Endothelial cell of hepatic sinusoid (primary cell): ENCODE data around the gene RPL38.

ENCODE experiments used
- in situ Hi-C: cut with HindIII; loops from 2 replicates; pipeline ENCODE4 v1.10.0; 2017; ENCODE audit warnings: low sequenced_read_pairs

Gene RPL38

GRCh38 chr17:74203439-74204240, at the start of gene RPL38:
TSS of gene RPL38 (plus strand) at chr17:74203678. CDS start at chr17:74203956, 278 bp downstream.
- in situ Hi-C loops = no loop called here

- in situ Hi-C loops = no loop called here
These were observed 49.6 kb upstream of the RPL38 start for GRCh38 chr17:74153821-74154430.

- in situ Hi-C loops = no loop called here
These were observed 46.6 kb upstream of the RPL38 start for GRCh38 chr17:74156878-74157277.

- in situ Hi-C loops = no loop called here
These were observed 46.1 kb upstream of the RPL38 start for GRCh38 chr17:74157366-74157765.

GRCh38 chr17:74158761-74159160, 44.7 kb upstream of the RPL38 start:
- in situ Hi-C loops = no loop called here

GRCh38 chr17:74159226-74159840, 44.1 kb upstream of the RPL38 start:
- in situ Hi-C loops = no loop called here

DNA sequence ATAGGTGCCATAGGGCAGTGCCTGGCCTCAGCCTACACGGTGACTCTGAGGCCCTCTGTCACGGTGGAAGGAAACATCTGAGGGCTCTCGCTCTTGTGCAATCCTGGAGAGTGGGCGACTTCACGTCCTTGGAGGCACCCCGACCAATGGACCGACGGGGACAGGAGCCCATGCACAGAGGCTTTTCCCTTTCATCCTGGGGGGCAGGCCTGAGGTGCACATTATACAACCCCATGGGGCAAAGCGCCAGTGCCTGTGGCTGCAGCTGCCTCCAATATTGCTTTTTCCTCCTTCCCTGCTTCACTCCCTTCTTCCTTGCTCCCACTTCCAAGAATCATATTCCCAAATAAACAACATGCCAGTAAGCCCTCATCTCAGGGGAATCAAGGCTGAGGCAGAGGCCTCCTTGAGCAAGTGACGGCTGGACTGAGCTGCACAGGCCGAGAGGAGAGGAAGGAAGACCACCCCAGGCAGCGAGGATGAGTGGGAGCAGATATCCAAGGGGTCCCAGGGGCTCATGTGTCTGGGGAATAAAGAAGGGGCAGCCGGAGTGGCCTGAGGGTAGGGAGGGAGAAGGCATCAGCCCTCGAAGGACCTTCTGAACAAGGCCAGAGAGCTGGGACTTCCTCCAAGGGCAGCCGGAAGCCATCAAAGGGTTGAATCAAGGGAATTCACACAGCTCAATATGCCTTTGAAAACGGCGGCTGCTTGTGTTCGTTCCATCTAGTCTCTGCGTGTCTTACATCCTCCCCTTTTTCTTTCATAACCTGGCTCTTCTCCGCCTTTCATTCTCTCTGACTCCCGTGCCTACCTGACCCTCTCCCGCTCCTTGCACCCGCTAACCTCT, 42.6 kb upstream of the RPL38 start:
- in situ Hi-C loops = no loop called here

DNA sequence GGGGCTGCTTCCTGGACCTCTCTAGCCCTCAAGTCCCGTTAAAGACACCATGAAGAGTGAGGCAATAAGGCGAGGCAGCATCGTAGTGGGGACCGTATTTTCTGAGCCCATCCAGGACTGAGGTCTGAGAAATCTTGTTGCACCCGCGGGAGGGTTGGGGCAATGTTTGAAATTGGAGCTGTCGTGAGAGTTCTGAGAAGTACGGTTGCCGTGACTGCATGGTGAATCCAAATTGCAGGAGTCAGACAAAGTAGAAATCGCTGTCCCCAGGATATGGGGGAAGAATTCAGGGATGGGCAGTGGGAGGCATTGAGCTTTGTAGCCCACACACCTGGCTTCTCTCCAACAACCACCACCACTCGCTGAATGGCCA, 42.0 kb upstream of the RPL38 start:
- in situ Hi-C loops = no loop called here

- in situ Hi-C loops = no loop called here
These were observed 40.1 kb upstream of the RPL38 start for GRCh38 chr17:74163271-74163821.

DNA sequence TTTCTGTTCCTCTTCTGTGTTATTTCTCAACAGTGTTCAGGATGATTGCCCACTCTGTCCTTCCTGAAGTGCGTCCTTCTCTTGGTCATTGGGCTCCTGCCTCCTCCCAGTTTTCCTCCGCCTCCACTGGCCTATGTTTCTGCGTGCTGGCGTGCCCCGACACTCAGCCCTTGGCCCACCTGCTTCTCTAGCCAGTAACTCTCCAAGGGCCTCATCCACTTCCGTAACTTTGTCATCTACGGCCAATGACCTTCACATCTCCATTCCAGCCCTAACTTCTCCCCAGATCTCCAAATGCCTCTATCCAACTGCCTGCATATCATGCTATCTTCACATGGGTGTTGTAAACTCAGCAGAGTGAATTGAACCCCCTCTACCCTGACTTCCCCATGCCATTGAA, 39.6 kb upstream of the RPL38 start:
- in situ Hi-C loops = no loop called here

GRCh38 chr17:74164446-74165045, 38.9 kb upstream of the RPL38 start:
- in situ Hi-C loops = no loop called here

DNA sequence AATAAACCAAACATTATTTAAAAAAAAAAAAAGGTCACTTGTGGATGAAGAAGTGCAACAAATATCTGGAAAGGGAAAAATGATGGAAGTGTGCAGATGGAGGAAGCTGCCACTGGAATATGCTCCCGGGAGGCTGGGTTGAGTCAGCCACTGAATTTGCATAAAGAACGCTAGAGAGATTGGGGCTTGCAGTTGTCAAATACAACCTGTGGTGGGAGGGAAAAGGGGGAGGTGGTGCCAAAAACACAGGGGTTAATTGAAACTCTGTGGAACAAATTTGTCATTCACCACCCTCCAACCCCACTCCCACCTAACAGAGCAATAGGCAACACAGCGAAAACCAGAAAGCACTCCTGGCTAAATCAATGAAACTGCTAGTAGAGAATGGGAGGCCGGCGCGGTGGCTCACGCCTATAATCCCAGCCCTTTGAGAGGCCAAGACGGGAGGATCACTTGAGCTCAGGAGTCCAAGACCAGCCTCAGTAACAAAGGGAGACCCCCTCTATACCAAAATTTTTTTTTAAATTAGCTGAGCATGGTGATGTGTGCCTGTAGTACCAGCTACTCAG, 37.6 kb upstream of the RPL38 start:
- in situ Hi-C loops = no loop called here

- in situ Hi-C loops = no loop called here
These were observed 32.6 kb upstream of the RPL38 start for GRCh38 chr17:74170924-74171323.

DNA sequence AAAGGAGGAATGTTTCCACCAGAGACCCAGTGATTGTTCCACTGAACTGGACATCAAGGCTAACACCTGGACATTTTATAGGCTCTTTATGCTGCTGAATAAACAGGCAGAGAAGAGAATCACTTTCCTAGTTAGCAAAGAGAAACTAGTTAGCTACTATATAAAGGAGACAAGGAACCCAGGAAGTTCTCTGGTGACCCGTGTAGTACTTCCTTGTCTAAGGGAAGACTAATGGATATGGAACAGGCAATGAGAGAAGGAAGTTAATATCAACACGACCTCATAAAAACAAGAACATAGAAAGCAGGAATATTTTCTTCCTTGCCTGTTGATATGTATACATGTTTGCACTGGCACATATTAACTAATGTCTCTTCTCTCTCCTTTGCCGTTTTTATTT, 30.8 kb upstream of the RPL38 start:
- in situ Hi-C loops = no loop called here

- in situ Hi-C loops = loop anchor here (5.0 kb wide), 1 partner anchor 54 kb away; no protein-coding TSS in a partner anchor
These were observed 26.9 kb upstream of the RPL38 start for GRCh38 chr17:74176546-74177001.

- in situ Hi-C loops = loop anchor here (5.0 kb wide), 1 partner anchor 55 kb away; no protein-coding TSS in a partner anchor
These were observed 26.4 kb upstream of the RPL38 start for GRCh38 chr17:74177018-74177450.

DNA sequence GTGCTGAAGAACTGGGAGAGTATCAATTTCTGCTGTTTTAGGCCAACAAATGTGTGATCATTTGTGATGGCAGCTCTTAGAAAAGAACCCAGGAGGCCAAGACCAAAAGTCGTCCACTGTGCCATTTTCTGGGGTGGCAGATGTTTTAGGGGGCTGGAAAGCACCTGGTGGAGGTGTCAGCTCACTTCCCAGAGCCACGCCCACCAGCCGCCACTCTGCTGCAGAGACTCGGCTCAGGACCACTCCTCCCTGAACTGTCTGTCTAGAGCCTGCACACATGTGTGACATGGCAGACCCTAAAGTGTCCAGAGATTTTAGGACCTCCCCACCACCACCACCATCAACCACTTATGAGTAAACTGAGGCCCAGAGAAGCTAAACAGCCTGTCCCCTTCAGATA, 23.9 kb upstream of the RPL38 start:
- in situ Hi-C loops = loop anchor here (5.0 kb wide), 1 partner anchor 57 kb away; no protein-coding TSS in a partner anchor

DNA sequence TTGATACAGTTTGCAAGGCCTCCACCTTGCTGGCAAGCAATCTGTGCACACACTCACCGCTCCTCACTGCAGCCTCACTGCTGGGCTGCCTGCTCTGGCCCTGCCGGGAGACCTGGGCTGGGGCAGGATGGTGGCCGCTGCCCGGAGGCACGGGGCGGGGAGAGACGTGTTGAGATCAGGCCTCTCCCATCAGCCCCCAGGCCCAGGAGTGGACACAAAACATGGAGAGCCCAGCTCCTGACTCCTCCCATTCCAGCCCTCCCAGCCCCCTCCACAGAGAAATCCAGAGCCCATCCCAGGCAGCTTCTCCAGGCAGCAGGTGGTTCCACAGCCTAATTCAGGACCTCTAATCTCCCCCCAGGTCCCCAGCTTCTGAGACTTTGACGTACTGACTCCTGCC, 23.1 kb upstream of the RPL38 start:
- in situ Hi-C loops = no loop called here

GRCh38 chr17:74181341-74181740, 22.1 kb upstream of the RPL38 start:
- in situ Hi-C loops = no loop called here
